H1 (cell line): ENCODE results near the gene PAK6. TPM values are rescaled to one million over a fixed set of nuclear protein-coding genes. Genes with fewer than 3 reads are reported as not detected.

Experiments used
- CTCF ChIA-PET: fragments of 300-600 bp; sonication (Branson Sonifier 250); formaldehyde crosslinking; loops from one replicate; lab custom pipeline; 2021; ENCODE audit not compliant: partially characterized antibody; lab: Charles Lee
- POLR2A ChIA-PET: fragments of 300-600 bp; sonication (Branson Sonifier 250); formaldehyde crosslinking; loops from one replicate; lab custom pipeline; 2021; ENCODE audit warnings: inconsistent platforms; ENCODE audit not compliant: partially characterized antibody; lab: Charles Lee
- DNase-seq, 2 experiments: peaks; one replicate each; pipeline versions ENCODE4 v3.0.0 to v3.0.0-alpha.2; 2010 to 2022; ENCODE audit warnings: low spot score in 2 of 2, low read depth in 1 of 2, mixed read lengths in 1 of 2
- FAIRE-seq: peaks from 2 replicates; lab custom pipeline; 2011; peaks lifted over from hg19 to GRCh38; lab: Jason Lieb, UNC
- H2AFZ ChIP-seq: 2 replicates; pipeline ENCODE4 v1.8.1; 2012; ENCODE audit warnings: low read length, inconsistent platforms
- H2AK5ac ChIP-seq: 2 replicates; pipeline ENCODE4 v1.6.1; 2013; ENCODE audit warnings: low read depth, low read length
- H2BK120ac ChIP-seq: replicated peaks from 2 replicates; pipeline ENCODE3; 2013; ENCODE audit warnings: low read depth, low read length, inconsistent platforms
- H2BK12ac ChIP-seq: 2 replicates; pipeline ENCODE4 v1.6.1; 2013; ENCODE audit warnings: low read depth, low read length
- H2BK15ac ChIP-seq: 2 replicates; pipeline ENCODE4 v1.6.1; 2013; ENCODE audit warnings: low read length
- H2BK20ac ChIP-seq: 2 replicates; pipeline ENCODE4 v1.6.1; 2013; ENCODE audit warnings: low read length
- H2BK5ac ChIP-seq: 2 replicates; pipeline ENCODE4 v1.6.1; 2013; ENCODE audit warnings: low read depth, low read length
- H3K14ac ChIP-seq: 2 replicates; pipeline ENCODE4 v1.6.1; 2013; ENCODE audit warnings: inconsistent platforms; ENCODE audit not compliant: insufficient read length
- H3K18ac ChIP-seq: 2 replicates; pipeline ENCODE4 v1.6.1; 2013; ENCODE audit warnings: low read length; ENCODE audit errors: extremely low read depth
- H3K23ac ChIP-seq: 2 replicates; pipeline ENCODE4 v1.6.1; 2013; ENCODE audit warnings: inconsistent platforms; ENCODE audit not compliant: insufficient read length
- H3K23me2 ChIP-seq: 2 replicates; pipeline ENCODE4 v1.6.1; 2013; ENCODE audit warnings: low read depth, low read length
- H3K27ac ChIP-seq: 2 replicates; pipeline ENCODE4 v1.6.1; 2011; ENCODE audit warnings: low read depth, low read length, inconsistent platforms
- H3K27me3 ChIP-seq, 4 experiments: replicated peaks in 1 of 4; 1 replicate in 1 of 4; 2 replicates in 3 of 4; pipeline versions ENCODE4 v1.6.1 to v1.8.1; 2011 to 2013; ENCODE audit warnings: low read length in 3 of 4, mild to moderate bottlenecking in 3 of 4, inconsistent platforms in 2 of 4, mixed read lengths in 2 of 4, moderate library complexity in 1 of 4; ENCODE audit not compliant: control insufficient read depth in 3 of 4, insufficient read depth in 3 of 4; ENCODE audit errors: extremely low read depth in 1 of 4
- H3K36me3 ChIP-seq, 4 experiments: 2 replicates each; pipeline versions ENCODE4 v1.6.1 to v1.8.1; 2011 to 2013; ENCODE audit warnings: mild to moderate bottlenecking in 4 of 4, low read length in 3 of 4, moderate library complexity in 2 of 4, control low read depth in 1 of 4, inconsistent platforms in 1 of 4; ENCODE audit not compliant: insufficient read depth in 4 of 4, control insufficient read depth in 2 of 4
- H3K4ac ChIP-seq: replicated peaks from 2 replicates; pipeline ENCODE3; 2013; ENCODE audit warnings: low read length, low read depth, mixed read lengths, inconsistent platforms; ENCODE audit not compliant: insufficient read length
- H3K4me1 ChIP-seq, 4 experiments: replicated peaks in 1 of 4; 1 replicate in 1 of 4; 2 replicates in 3 of 4; pipeline versions ENCODE4 v1.6.1 to v1.8.1; 2011 to 2013; ENCODE audit warnings: low read length in 3 of 4, inconsistent platforms in 2 of 4, mixed read lengths in 1 of 4; ENCODE audit not compliant: insufficient read depth in 4 of 4, control insufficient read depth in 3 of 4
- H3K4me2 ChIP-seq, 2 experiments: 2 replicates each; pipeline versions ENCODE4 v1.6.1 to v1.8.1; 2011 to 2013; ENCODE audit warnings: low read depth in 2 of 2, low read length in 2 of 2, control low read depth in 1 of 2, inconsistent platforms in 1 of 2, mild to moderate bottlenecking in 1 of 2; ENCODE audit not compliant: insufficient read depth in 1 of 2
- H3K4me3 ChIP-seq, 4 experiments: fragments of 200-600, 300-600 bp in 1 of 4; sonication (generic), shearing (Covaris generic), sonication (Bioruptor Twin) in 1 of 4; 2 replicates each; pipeline versions ENCODE4 v1.5.1 to v1.8.1; 2011 to 2016; ENCODE audit warnings: low read length in 4 of 4, low read depth in 3 of 4, control low read depth in 2 of 4, inconsistent platforms in 2 of 4, mild to moderate bottlenecking in 2 of 4, mixed read lengths in 1 of 4, moderate library complexity in 1 of 4; ENCODE audit not compliant: insufficient read depth in 2 of 4; ENCODE audit errors: extremely low read depth in 1 of 4
- H3K56ac ChIP-seq: replicated peaks from 2 replicates; pipeline ENCODE3; 2013; ENCODE audit warnings: low read depth, mild to moderate bottlenecking, mixed read lengths, low read length, inconsistent platforms; ENCODE audit not compliant: insufficient read length
- H3K79me1 ChIP-seq: 2 replicates; pipeline ENCODE4 v1.6.1; 2013; ENCODE audit warnings: low read depth, low read length, control low read depth
- H3K79me2 ChIP-seq, 2 experiments: 2 replicates each; pipeline versions ENCODE4 v1.6.1 to v1.8.1; 2012 to 2013; ENCODE audit warnings: low read length in 2 of 2, mild to moderate bottlenecking in 2 of 2, inconsistent platforms in 1 of 2; ENCODE audit not compliant: insufficient read depth in 2 of 2, control insufficient read depth in 1 of 2
- H3K9ac ChIP-seq, 4 experiments: replicated peaks in 1 of 4; 1 replicate in 1 of 4; 2 replicates in 3 of 4; pipeline versions ENCODE4 v1.6.1 to v1.8.1; 2011 to 2013; ENCODE audit warnings: low read depth in 3 of 4, low read length in 3 of 4, control low read depth in 2 of 4, mild to moderate bottlenecking in 2 of 4, moderate library complexity in 2 of 4, inconsistent platforms in 1 of 4; ENCODE audit errors: extremely low read depth in 1 of 4
- H3K9me3 ChIP-seq, 2 experiments: 2 replicates each; pipeline versions ENCODE4 v1.6.1 to v1.8.1; 2012 to 2013; ENCODE audit warnings: mild to moderate bottlenecking in 2 of 2, moderate library complexity in 2 of 2, control low read depth in 1 of 2, inconsistent platforms in 1 of 2, low read depth in 1 of 2, low read length in 1 of 2, mixed read lengths in 1 of 2; ENCODE audit not compliant: insufficient read depth in 2 of 2
- H4K20me1 ChIP-seq, 2 experiments: replicated peaks in 1 of 2; 2 replicates each; pipeline versions ENCODE3 to v1.8.1; 2011 to 2013; ENCODE audit warnings: inconsistent platforms in 2 of 2, low read length in 2 of 2, mild to moderate bottlenecking in 1 of 2; ENCODE audit not compliant: insufficient read depth in 2 of 2, control insufficient read depth in 1 of 2
- H4K5ac ChIP-seq: 2 replicates; pipeline ENCODE4 v1.6.1; 2013; ENCODE audit warnings: low read length, low read depth, mixed read lengths, inconsistent platforms; ENCODE audit not compliant: insufficient read length
- H4K8ac ChIP-seq: 2 replicates; pipeline ENCODE4 v1.8.0; 2013; ENCODE audit warnings: mild to moderate bottlenecking, moderate library complexity, low read length, inconsistent platforms; ENCODE audit not compliant: insufficient read depth; ENCODE audit errors: extremely low read depth
- H4K91ac ChIP-seq: replicated peaks from 2 replicates; pipeline ENCODE3; 2013; ENCODE audit warnings: low read length, mixed read lengths, inconsistent platforms; ENCODE audit not compliant: insufficient read length
- BCL11A ChIP-seq, 2 experiments: IDR thresholded peaks; one replicate each; pipeline ENCODE4 v1.6.1; 2011; ENCODE audit warnings: low read depth in 2 of 2, low read length in 2 of 2, mild to moderate bottlenecking in 2 of 2
- BRCA1 ChIP-seq: IDR thresholded peaks from 2 replicates; pipeline ENCODE4 v1.6.1; 2012; ENCODE audit warnings: low read depth, low read length, improper control_type of control experiment
- CTBP2 ChIP-seq: IDR thresholded peaks from 2 replicates; pipeline ENCODE4 v1.7.0; 2011; ENCODE audit warnings: borderline replicate concordance, mild to moderate bottlenecking, moderate library complexity, mixed read lengths, low read length; ENCODE audit not compliant: insufficient read depth, insufficient read length
- JUND ChIP-seq: IDR thresholded peaks from 2 replicates; pipeline ENCODE4 v1.6.1; 2011; ENCODE audit warnings: mild to moderate bottlenecking, improper control_type of control experiment, low read length
- NANOG ChIP-seq: IDR thresholded peaks from 2 replicates; pipeline ENCODE4 v1.6.1; 2011; ENCODE audit warnings: low read length, low read depth, mild to moderate bottlenecking, inconsistent platforms; ENCODE audit not compliant: insufficient read depth, poor library complexity, severe bottlenecking
- PHF8 ChIP-seq: fragments of 200-600 bp; sonication (generic); conservative IDR thresholded peaks from 2 replicates; pipeline ENCODE4 v1.7.1; 2012; ENCODE audit warnings: low read depth, mild to moderate bottlenecking, inconsistent platforms, low read length, moderate library complexity
- RBBP5 ChIP-seq: IDR thresholded peaks from 2 replicates; pipeline ENCODE4 v1.7.1; 2012; ENCODE audit warnings: low read depth, mild to moderate bottlenecking, inconsistent platforms, low read length, moderate library complexity, borderline replicate concordance
- RFX5 ChIP-seq: IDR thresholded peaks from 2 replicates; pipeline ENCODE4 v1.6.1; 2011; ENCODE audit warnings: low read depth, low read length, improper control_type of control experiment, borderline replicate concordance
- SIN3A ChIP-seq, 2 experiments: IDR thresholded peaks in 1 of 2; conservative IDR thresholded peaks in 1 of 2; 2 replicates each; pipeline ENCODE4 v1.6.1; 2011 to 2012; ENCODE audit warnings: low read length in 2 of 2, improper control_type of control experiment in 1 of 2, low read depth in 1 of 2, mild to moderate bottlenecking in 1 of 2
- SP1 ChIP-seq: IDR thresholded peaks from 2 replicates; pipeline ENCODE4 v1.6.1; 2011; ENCODE audit warnings: low read depth, low read length
- SP2 ChIP-seq: IDR thresholded peaks from 2 replicates; pipeline ENCODE4 v1.6.1; 2012; ENCODE audit warnings: mild to moderate bottlenecking, low read length, inconsistent platforms
- SRF ChIP-seq: IDR thresholded peaks from 2 replicates; pipeline ENCODE4 v1.6.1; 2011; ENCODE audit warnings: mild to moderate bottlenecking, low read depth, low read length, moderate library complexity
- TAF7 ChIP-seq: optimal IDR thresholded peaks from 2 replicates; pipeline ENCODE3; 2011; ENCODE audit warnings: low read depth, mild to moderate bottlenecking, inconsistent platforms, low read length, moderate library complexity, borderline replicate concordance
- WGBS, 2 experiments: shearing (Covaris generic) in 1 of 2; methylation state at CpG; one replicate each; pipeline versions ENCODE4 v1.1.6 to v1.1.7; 2013 to 2015; ENCODE audit warnings: low lambda C conversion rate in 2 of 2, mixed read lengths in 2 of 2, inconsistent platforms in 1 of 2, low coverage in 1 of 2, missing lambda C conversion rate in 1 of 2; ENCODE audit not compliant: insufficient replicate concordance in 2 of 2, insufficient coverage in 1 of 2, insufficient read length in 1 of 2; ENCODE audit errors: extremely low coverage in 1 of 2, missing lambda C conversion rate in 1 of 2; 5-methylcytosine and 5-hydroxymethylcytosine counted together
- polyA plus RNA-seq, 7 experiments: library from polyadenylated mRNA; depleted of rRNA in 3 of 7; stranded (reverse) in 5 of 7; unstranded in 2 of 7; fragments of >200 nt in 5 of 7; fragments of 200-250 nt in 2 of 7; gene quantifications; 1 replicate in 5 of 7; 2 replicates in 1 of 7; 4 replicates in 1 of 7; pipeline versions ENCODE4 v1.2.1 to v1.2.3, GENCODE V29; 2011 to 2013; ENCODE audit warnings: missing spikeins in 2 of 7, mixed read lengths in 2 of 7
- total RNA-seq: library from RNA; stranded (reverse); fragmentation: NEBNext Ultra II Directional; extraction: Animal tissue kit (Norgen Biotek cat#: 25700); gene quantifications from 2 replicates; pipeline ENCODE4 v1.2.1, GENCODE V29; 2021

PAK6 gene
- total and polyA plus RNA-seq, 2 of the 8 experiments (the other 6 are each of a cell fraction or from before 2014, with no cell fraction given): 6.9 to 9.4 TPM

- no peak overlapping the region for H4K5ac ChIP-seq
- POLR2A ChIA-PET: interaction anchor here (0.6 to 6.0 kb wide), 9 partner anchors 14 to 29 kb away, joined by 3 to 29 read pairs (median 4); no protein-coding TSS in a partner anchor
- H2AFZ ChIP-seq: no peak overlapping the region
- H2BK5ac ChIP-seq: no peak overlapping the region
- H4K20me1 ChIP-seq: peaks cover 0 to 4% of the 10 kb centered on the region in 2 experiments
- no peaks in the 10 kb centered on the region for H3K9me3 ChIP-seq
- no peaks in the 10 kb centered on the region for H3K79me2 ChIP-seq
- peak overlapping the region; percentile 6; the same call in 1 of the 2 replicates for H2AK5ac ChIP-seq
- peak overlapping the region; percentile 28; the same call in 1 of the 2 replicates for H2BK20ac ChIP-seq
- no peak overlapping the region for H4K8ac ChIP-seq
- H3K9ac ChIP-seq: no peak overlapping the region
- H2BK12ac ChIP-seq: peak overlapping the region; percentile 88; the same call in 1 of the 2 replicates
- 89% methylated on average over 5 of the region's 5 CpGs; no CpG with 5 or more reads in 1 of the 2 experiments for WGBS, 2 experiments
- no peak overlapping the region for H4K91ac ChIP-seq
- H3K18ac ChIP-seq: no peak overlapping the region
- no peak overlapping the region for H2BK120ac ChIP-seq
- H3K4me1 ChIP-seq: peaks cover 0 to 38% (median 28%) of the 10 kb centered on the region in 4 experiments; a peak in 6 of 7 replicates
- no peaks in the 10 kb centered on the region for H3K79me1 ChIP-seq
- H3K4me2 ChIP-seq: no peak overlapping the region
- no peaks in the 10 kb centered on the region for H3K36me3 ChIP-seq
- H3K56ac ChIP-seq: no peak overlapping the region
- peak overlapping the region; percentile 99; the same call in 1 of the 2 replicates for H2BK15ac ChIP-seq
- H3K14ac ChIP-seq: no peak overlapping the region
- no peaks in the 10 kb centered on the region; the same call in 1 of the 2 replicates for H3K23me2 ChIP-seq
- no peak overlapping the region for H3K4me3 ChIP-seq
- CTCF ChIA-PET: interaction anchor here (0.7 to 23.9 kb wide), 11 partner anchors 11 to 100 kb away, joined by 3 to 584 read pairs (median 32); partner anchors contain the start of genes ANKRD63, CCDC9B and INAFM2
- H3K27ac ChIP-seq: no peak overlapping the region
- no peak for FAIRE-seq
- H3K27me3 ChIP-seq: peaks cover 0 to 6% (median 0%) of the 10 kb centered on the region in 4 experiments; a peak in 3 of 7 replicates
- H3K23ac ChIP-seq: no peak overlapping the region
- no peak for DNase-seq
- H3K4ac ChIP-seq: no peak overlapping the region
- TF ChIP-seq TAF7 (no peak), SP2 (no peak), SRF (no peak), CTBP2 (no peak), PHF8 (no peak), RBBP5 (no peak), SP1 (no peak), SIN3A (conservative IDR thresholded peaks at IDR 0.05 in 1 of 2, IDR thresholded peaks at IDR 0.05 in 1 of 2; ENCODE audit: low read depth in 1 of 2, low read length in 2 of 2) (no peak), NANOG (no peak), BCL11A (IDR thresholded peaks at IDR 0.05; ENCODE audit: low read depth in 2 of 2, low read length in 2 of 2) (no peak), JUND (no peak), BRCA1 (no peak), RFX5 (no peak)
Observed at GRCh38 chr15:40306371-40306770, 67.5 kb downstream of the PAK6 start.
